HCT116 (cell line): ENCODE measurements around the gene CRIP3. TPM values are rescaled to one million over a fixed set of nuclear protein-coding genes. Genes with fewer than 3 reads are reported as not detected.

ENCODE experiments used
- ATAC-seq: fragments of 200-7000 bp; cut with Tn5 transposase; 2 replicates; pipeline ENCODE4 v1.9.1; 2020; ENCODE audit warnings: mild to moderate bottlenecking, moderate library complexity
- BruUV-seq: library from RNA; stranded (reverse); fragments of 400-500 nt; replicated peaks from 2 replicates; lab custom pipeline; 2021; lab: Mats Ljungman, UMichigan
- CTCF ChIA-PET: fragments of 300-600 bp; sonication (Branson Sonifier 250); formaldehyde crosslinking; loops from one replicate; lab custom pipeline; 2021; ENCODE audit warnings: antibody characterized with exemption; lab: Charles Lee
- POLR2A ChIA-PET: fragments of 300-600, 350-600 bp; sonication (Branson Sonifier 250); formaldehyde crosslinking; loops from one replicate; lab custom pipeline; 2021; ENCODE audit warnings: antibody characterized with exemption; lab: Charles Lee
- RAD21 ChIA-PET, 2 experiments: fragments of 300-600 bp; sonication (Branson Sonifier 250); formaldehyde crosslinking; loops; one replicate each; lab custom pipeline; 2023; ENCODE audit warnings: low total read pairs in 2 of 2; ENCODE audit not compliant: uncharacterized antibody in 2 of 2, unreplicated experiment in 2 of 2, low non-redundant PET in 1 of 2; lab: Charles Lee
- DNase-seq: peaks from one replicate; pipeline ENCODE4 v3.0.0-alpha.2; 2010; ENCODE audit warnings: low read depth, low spot score
- H2AFZ ChIP-seq: fragments of 200-600 bp; shearing (Covaris generic), sonication (generic); 2 replicates; pipeline ENCODE4 v1.6.1; 2017; ENCODE audit warnings: low read depth, mixed run types, mixed read lengths, antibody characterized with exemption, low read length; ENCODE audit not compliant: poor library complexity, severe bottlenecking
- H3K27ac ChIP-seq: 2 replicates; pipeline ENCODE4 v1.5.1; 2012; ENCODE audit warnings: low read depth, low read length
- H3K27me3 ChIP-seq: fragments of 200-600 bp; sonication (generic); 2 replicates; pipeline ENCODE4 v1.6.1; 2016; ENCODE audit warnings: mixed run types, low read length, mixed read lengths; ENCODE audit not compliant: insufficient read depth
- H3K36me3 ChIP-seq, 2 experiments: fragments of 200-500 bp in 1 of 2; fragments of 200-600 bp in 1 of 2; sonication (Bioruptor generic) in 1 of 2; sonication (generic) in 1 of 2; 2 replicates each; pipeline versions ENCODE4 v1.5.1 to v1.6.1; 2014 to 2016; ENCODE audit warnings: low read length in 2 of 2, inconsistent platforms in 1 of 2, mixed read lengths in 1 of 2, mixed run types in 1 of 2; ENCODE audit not compliant: insufficient read depth in 2 of 2, control insufficient read depth in 1 of 2
- H3K4me1 ChIP-seq, 2 experiments: fragments of 200-600 bp in 1 of 2; sonication (generic) in 1 of 2; 2 replicates each; pipeline versions ENCODE4 v1.5.1 to v1.6.1; 2012 to 2017; ENCODE audit warnings: low read length in 2 of 2, inconsistent platforms in 1 of 2, mild to moderate bottlenecking in 1 of 2, mixed read lengths in 1 of 2, mixed run types in 1 of 2, moderate library complexity in 1 of 2; ENCODE audit not compliant: insufficient read depth in 2 of 2, control insufficient read depth in 1 of 2
- H3K4me2 ChIP-seq: fragments of 200-600 bp; sonication (generic); 2 replicates; pipeline ENCODE4 v1.6.1; 2017; ENCODE audit warnings: mixed run types, low read length, mixed read lengths
- H3K4me3 ChIP-seq, 2 experiments: fragments of 200-600 bp in 1 of 2; sonication (generic) in 1 of 2; replicated peaks in 1 of 2; 2 replicates each; pipeline ENCODE4 v1.5.1; 2011 to 2016; ENCODE audit warnings: low read length in 2 of 2, control low read depth in 1 of 2, low read depth in 1 of 2, mild to moderate bottlenecking in 1 of 2, mixed read lengths in 1 of 2, mixed run types in 1 of 2
- H3K79me2 ChIP-seq: fragments of 200-600 bp; sonication (generic); 2 replicates; pipeline ENCODE4 v1.6.1; 2017; ENCODE audit warnings: mild to moderate bottlenecking, mixed run types, low read length, moderate library complexity, mixed read lengths; ENCODE audit not compliant: insufficient read depth
- H3K9ac ChIP-seq: fragments of 200-600 bp; sonication (generic); 2 replicates; pipeline ENCODE4 v1.6.1; 2016; ENCODE audit warnings: low read length, mixed read lengths
- H3K9me2 ChIP-seq: fragments of 200-600 bp; sonication (generic), shearing (Covaris generic); 2 replicates; pipeline ENCODE4 v1.6.1; 2017; ENCODE audit warnings: mixed run types, mild to moderate bottlenecking, moderate library complexity; ENCODE audit not compliant: insufficient read depth
- H3K9me3 ChIP-seq, 2 experiments: fragments of 200-500 bp in 1 of 2; fragments of 200-600 bp in 1 of 2; sonication (Bioruptor generic) in 1 of 2; sonication (generic) in 1 of 2; 2 replicates each; pipeline ENCODE4 v1.6.1; 2014 to 2017; ENCODE audit warnings: low read length in 2 of 2, mixed read lengths in 2 of 2, inconsistent platforms in 1 of 2, low read depth in 1 of 2, mild to moderate bottlenecking in 1 of 2, mixed run types in 1 of 2, moderate library complexity in 1 of 2; ENCODE audit not compliant: control insufficient read depth in 1 of 2, insufficient read depth in 1 of 2
- H4K20me1 ChIP-seq: fragments of 200-600 bp; sonication (generic), shearing (Covaris generic); 2 replicates; pipeline ENCODE4 v1.6.1; 2017; ENCODE audit warnings: mixed run types, mild to moderate bottlenecking, moderate library complexity; ENCODE audit not compliant: insufficient read depth
- CEBPB ChIP-seq: IDR thresholded peaks from 2 replicates; pipeline ENCODE4 v1.6.1; 2012; ENCODE audit warnings: low read depth
- EGR1 ChIP-seq: IDR thresholded peaks from 2 replicates; pipeline ENCODE4 v1.6.1; 2012; ENCODE audit warnings: low read depth
- ELF1 ChIP-seq: IDR thresholded peaks from 2 replicates; pipeline ENCODE4 v1.6.1; 2012; ENCODE audit warnings: low read depth, borderline replicate concordance
- EZH2 ChIP-seq: fragments of 200-600 bp; sonication (generic); IDR thresholded peaks from 2 replicates; pipeline ENCODE4 v1.6.1; 2017; ENCODE audit warnings: antibody characterized with exemption, mixed run types
- EZH2phosphoT487 ChIP-seq: fragments of 200-600 bp; IDR thresholded peaks from 2 replicates; pipeline ENCODE4 v1.6.1; 2018; ENCODE audit warnings: antibody characterized with exemption, borderline replicate concordance
- RAD21 ChIP-seq: IDR thresholded peaks from 2 replicates; pipeline ENCODE4 v1.6.1; 2012; ENCODE audit warnings: low read depth, mild to moderate bottlenecking
- SP1 ChIP-seq: IDR thresholded peaks from 2 replicates; pipeline ENCODE4 v1.6.1; 2012; ENCODE audit warnings: low read depth
- ZFX ChIP-seq: fragments of 450-650 bp; IDR thresholded peaks from 2 replicates; pipeline ENCODE4 v1.6.1; 2017
- ZNF274 ChIP-seq: fragments of 200-500 bp; sonication (Bioruptor generic); IDR thresholded peaks from 2 replicates; pipeline ENCODE4 v1.6.1; 2014; ENCODE audit warnings: mild to moderate bottlenecking, low read depth, low read length, inconsistent platforms
- intact Hi-C: fragments of 100-400 bp; cut with micrococcal nuclease; formaldehyde crosslinking; loops from 2 replicates; pipeline ENCODE4 v1.10.0; 2022
- total RNA-seq: library from RNA; stranded (reverse); gene quantifications from one replicate; pipeline ENCODE4 v1.2.1, GENCODE V29; 2021; ENCODE audit not compliant: unreplicated experiment
- TF ChIP-seq, protein P1 (sequence below): IDR thresholded peaks from 2 replicates; pipeline ENCODE4 v1.6.1; 2012

CRIP3 gene
- total RNA-seq, 1 experiment from 2014 or later: not detected

DNA sequence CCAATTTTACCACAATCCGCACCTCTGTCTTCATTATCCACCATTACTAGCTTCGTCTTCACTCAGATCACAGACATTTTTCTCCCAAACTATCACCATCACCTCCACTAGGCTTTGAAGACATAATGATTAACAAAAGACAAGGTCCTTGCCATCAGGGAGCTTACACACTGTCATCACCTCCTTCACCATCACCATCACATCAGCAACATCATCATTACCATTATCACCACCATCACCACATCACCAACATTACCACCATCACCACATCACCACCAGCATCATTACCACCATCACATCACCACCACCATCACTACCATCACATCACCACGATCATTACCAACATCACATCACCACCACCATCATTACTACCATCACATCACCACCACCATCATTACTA is 14.9 kb downstream of the CRIP3 start:
- ATAC-seq (no peak), DNase-seq (no peak)
- Histone ChIP-seq H3K79me2 (no peaks in the 10 kb centered on the region), H3K36me3 (no peaks in the 10 kb centered on the region), H3K4me1 (no peaks in the 10 kb centered on the region), H3K9ac (no peak overlapping the region), H3K4me3 (no peak overlapping the region), H3K9me3 (no peaks in the 10 kb centered on the region), H3K27me3 (no peaks in the 10 kb centered on the region), H3K4me2 (no peak overlapping the region), H2AFZ (no peak overlapping the region), H3K27ac (no peak overlapping the region), H4K20me1 (no peaks in the 10 kb centered on the region), H3K9me2 (no peaks in the 10 kb centered on the region)
- TF ChIP-seq, protein P1, sequence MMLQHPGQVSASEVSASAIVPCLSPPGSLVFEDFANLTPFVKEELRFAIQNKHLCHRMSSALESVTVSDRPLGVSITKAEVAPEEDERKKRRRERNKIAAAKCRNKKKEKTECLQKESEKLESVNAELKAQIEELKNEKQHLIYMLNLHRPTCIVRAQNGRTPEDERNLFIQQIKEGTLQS: no peak
- TF ChIP-seq CEBPB (no peak), EZH2phosphoT487 (no peak), ZNF274 (no peak), SP1 (no peak), EGR1 (no peak), RAD21 (no peak), ELF1 (no peak), EZH2 (no peak)
- POLR2A ChIA-PET: no interaction called here
- intact Hi-C loops: no loop called here
- no TSS peak for BruUV-seq
- CTCF ChIA-PET: no interaction called here
- RAD21 ChIA-PET: no interaction called here

DNA sequence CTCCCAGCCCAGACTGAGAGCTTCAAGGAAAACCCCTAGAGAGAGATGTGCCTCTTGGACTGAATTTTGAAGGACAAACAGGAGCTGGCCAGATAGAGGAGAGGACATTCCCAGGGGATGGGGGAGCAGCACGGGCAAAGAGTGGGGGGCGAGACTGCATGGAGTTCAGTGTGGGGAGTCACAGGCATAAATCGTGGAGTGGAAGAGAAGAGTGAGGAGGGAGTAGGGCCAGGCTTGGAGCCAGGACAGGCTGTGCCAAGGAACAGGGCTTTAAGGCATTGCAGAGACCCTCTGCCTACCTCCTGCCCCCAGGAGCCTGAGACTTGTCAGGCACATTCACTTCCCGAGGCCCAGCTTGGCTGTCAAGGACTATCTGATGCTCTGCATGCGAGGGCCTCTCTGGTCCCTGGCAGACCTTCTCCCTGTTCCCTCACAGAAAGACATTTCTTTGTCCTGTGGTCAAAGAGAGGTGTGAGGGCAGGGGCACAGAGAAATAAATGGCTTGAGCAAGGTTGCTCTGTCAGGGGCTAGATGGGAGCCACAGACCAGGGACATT is 15.8 kb downstream of the CRIP3 start:
- Histone ChIP-seq H3K9me3 (no peaks in the 10 kb centered on the region), H2AFZ (no peak overlapping the region), H3K9ac (no peak overlapping the region), H3K27me3 (no peaks in the 10 kb centered on the region), H4K20me1 (no peaks in the 10 kb centered on the region), H3K79me2 (no peaks in the 10 kb centered on the region), H3K9me2 (no peaks in the 10 kb centered on the region), H3K4me1 (no peaks in the 10 kb centered on the region), H3K27ac (no peak overlapping the region), H3K4me2 (no peak overlapping the region), H3K36me3 (no peaks in the 10 kb centered on the region), H3K4me3 (no peak overlapping the region)
- ChIA-PET CTCF (no interaction called here), RAD21 (no interaction called here), POLR2A (no interaction called here)
- no TSS peak for BruUV-seq
- DNase-seq: no peak
- TF ChIP-seq EZH2phosphoT487 (no peak), RAD21 (no peak), ZFX (no peak), CEBPB (no peak)
- intact Hi-C loops: no loop called here
- no peak for ATAC-seq
